ENCODE results near the gene USP6. TPM values are rescaled to one million over a fixed set of nuclear protein-coding genes. Genes with fewer than 3 reads are reported as not detected.
A peak's percentile ranks its signal among the peaks of the same experiment; 100 is the strongest.

USP6 gene
- total and polyA plus RNA-seq, 10 of the 15 experiments (the other 5 are each of a cell fraction or from before 2014, with no cell fraction given), result under 0.01 to 0.39 (median 0.10) TPM; not detected in 2

DNA sequence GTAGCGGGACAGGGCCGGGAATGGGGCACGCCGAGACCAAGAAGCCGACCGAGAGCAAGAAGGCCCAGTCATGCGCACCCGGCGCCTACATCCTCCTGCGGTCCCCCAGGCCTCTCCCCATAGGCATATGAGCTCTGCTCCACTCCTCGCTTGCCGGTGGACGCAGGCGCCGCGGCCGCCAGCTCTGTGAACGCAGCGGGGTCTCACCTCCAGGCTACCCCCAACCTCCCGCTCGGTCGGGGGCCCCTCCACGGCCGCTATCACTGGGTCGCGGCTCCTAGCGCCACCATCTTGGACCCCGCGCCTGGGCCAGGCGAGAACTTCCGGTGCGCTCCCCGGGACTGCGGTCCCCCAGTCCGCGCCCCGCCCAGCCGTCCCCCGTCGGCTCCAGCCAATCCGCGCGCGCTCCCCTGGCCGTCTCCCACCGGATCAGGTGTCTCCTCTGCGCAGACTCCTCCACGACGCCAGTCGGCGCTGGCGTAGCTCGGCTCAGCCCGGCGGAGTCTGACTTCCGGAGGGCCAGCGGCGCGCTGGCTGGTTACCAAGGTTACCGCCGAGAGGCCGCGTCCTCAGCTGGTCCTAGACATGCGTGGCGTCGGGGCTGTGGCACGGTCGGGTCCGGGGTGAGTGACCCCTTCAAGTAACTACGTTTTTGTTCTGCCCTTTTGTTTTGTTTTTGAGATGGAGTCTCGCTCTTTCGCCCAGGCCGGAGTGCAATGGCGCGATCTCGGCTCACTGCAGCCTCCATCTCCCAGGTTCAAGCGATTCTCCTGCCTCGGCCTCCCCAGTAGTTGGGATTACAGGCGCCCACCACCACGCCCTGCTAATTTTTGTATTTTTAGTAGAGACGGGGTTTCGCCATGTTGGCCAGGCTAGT, 75.9 kb downstream of the USP6 start, which contains the start of gene ZNF594 (continued):
- TF ChIP-seq, protein P1, sequence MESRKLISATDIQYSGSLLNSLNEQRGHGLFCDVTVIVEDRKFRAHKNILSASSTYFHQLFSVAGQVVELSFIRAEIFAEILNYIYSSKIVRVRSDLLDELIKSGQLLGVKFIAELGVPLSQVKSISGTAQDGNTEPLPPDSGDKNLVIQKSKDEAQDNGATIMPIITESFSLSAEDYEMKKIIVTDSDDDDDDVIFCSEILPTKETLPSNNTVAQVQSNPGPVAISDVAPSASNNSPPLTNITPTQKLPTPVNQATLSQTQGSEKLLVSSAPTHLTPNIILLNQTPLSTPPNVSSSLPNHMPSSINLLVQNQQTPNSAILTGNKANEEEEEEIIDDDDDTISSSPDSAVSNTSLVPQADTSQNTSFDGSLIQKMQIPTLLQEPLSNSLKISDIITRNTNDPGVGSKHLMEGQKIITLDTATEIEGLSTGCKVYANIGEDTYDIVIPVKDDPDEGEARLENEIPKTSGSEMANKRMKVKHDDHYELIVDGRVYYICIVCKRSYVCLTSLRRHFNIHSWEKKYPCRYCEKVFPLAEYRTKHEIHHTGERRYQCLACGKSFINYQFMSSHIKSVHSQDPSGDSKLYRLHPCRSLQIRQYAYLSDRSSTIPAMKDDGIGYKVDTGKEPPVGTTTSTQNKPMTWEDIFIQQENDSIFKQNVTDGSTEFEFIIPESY (IDR thresholded peaks at IDR 0.05), result peak; percentile 72; the same call in 1 of the 2 replicates
- TF ChIP-seq, protein P2, sequence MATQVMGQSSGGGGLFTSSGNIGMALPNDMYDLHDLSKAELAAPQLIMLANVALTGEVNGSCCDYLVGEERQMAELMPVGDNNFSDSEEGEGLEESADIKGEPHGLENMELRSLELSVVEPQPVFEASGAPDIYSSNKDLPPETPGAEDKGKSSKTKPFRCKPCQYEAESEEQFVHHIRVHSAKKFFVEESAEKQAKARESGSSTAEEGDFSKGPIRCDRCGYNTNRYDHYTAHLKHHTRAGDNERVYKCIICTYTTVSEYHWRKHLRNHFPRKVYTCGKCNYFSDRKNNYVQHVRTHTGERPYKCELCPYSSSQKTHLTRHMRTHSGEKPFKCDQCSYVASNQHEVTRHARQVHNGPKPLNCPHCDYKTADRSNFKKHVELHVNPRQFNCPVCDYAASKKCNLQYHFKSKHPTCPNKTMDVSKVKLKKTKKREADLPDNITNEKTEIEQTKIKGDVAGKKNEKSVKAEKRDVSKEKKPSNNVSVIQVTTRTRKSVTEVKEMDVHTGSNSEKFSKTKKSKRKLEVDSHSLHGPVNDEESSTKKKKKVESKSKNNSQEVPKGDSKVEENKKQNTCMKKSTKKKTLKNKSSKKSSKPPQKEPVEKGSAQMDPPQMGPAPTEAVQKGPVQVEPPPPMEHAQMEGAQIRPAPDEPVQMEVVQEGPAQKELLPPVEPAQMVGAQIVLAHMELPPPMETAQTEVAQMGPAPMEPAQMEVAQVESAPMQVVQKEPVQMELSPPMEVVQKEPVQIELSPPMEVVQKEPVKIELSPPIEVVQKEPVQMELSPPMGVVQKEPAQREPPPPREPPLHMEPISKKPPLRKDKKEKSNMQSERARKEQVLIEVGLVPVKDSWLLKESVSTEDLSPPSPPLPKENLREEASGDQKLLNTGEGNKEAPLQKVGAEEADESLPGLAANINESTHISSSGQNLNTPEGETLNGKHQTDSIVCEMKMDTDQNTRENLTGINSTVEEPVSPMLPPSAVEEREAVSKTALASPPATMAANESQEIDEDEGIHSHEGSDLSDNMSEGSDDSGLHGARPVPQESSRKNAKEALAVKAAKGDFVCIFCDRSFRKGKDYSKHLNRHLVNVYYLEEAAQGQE (IDR thresholded peaks at IDR 0.05; ENCODE audit: low read depth, low read length), result no peak
- TF ChIP-seq POU2F2 (IDR thresholded peaks at IDR 0.05; ENCODE audit: borderline replicate concordance, low read depth, low read length) (no peak; the same call in 2 of the 3 replicates), EP300 (IDR thresholded peaks at IDR 0.05; ENCODE audit: borderline replicate concordance in 1 of 2, control insufficient read depth in 1 of 2, low read depth in 2 of 2, low read length in 2 of 2) (0 out of 4 replicates have a peak, but pooled peaks of 1 of the 2 experiments have one; percentile 14), YY1 (IDR thresholded peaks at IDR 0.05; ENCODE audit: low read depth, low read length) (peak; percentile 95), IKZF2 (IDR thresholded peaks at IDR 0.05) (peak in 1 of 2 experiments; percentile 32; a peak in 1 of 4 replicates)
- TF ChIP-seq, protein P3, sequence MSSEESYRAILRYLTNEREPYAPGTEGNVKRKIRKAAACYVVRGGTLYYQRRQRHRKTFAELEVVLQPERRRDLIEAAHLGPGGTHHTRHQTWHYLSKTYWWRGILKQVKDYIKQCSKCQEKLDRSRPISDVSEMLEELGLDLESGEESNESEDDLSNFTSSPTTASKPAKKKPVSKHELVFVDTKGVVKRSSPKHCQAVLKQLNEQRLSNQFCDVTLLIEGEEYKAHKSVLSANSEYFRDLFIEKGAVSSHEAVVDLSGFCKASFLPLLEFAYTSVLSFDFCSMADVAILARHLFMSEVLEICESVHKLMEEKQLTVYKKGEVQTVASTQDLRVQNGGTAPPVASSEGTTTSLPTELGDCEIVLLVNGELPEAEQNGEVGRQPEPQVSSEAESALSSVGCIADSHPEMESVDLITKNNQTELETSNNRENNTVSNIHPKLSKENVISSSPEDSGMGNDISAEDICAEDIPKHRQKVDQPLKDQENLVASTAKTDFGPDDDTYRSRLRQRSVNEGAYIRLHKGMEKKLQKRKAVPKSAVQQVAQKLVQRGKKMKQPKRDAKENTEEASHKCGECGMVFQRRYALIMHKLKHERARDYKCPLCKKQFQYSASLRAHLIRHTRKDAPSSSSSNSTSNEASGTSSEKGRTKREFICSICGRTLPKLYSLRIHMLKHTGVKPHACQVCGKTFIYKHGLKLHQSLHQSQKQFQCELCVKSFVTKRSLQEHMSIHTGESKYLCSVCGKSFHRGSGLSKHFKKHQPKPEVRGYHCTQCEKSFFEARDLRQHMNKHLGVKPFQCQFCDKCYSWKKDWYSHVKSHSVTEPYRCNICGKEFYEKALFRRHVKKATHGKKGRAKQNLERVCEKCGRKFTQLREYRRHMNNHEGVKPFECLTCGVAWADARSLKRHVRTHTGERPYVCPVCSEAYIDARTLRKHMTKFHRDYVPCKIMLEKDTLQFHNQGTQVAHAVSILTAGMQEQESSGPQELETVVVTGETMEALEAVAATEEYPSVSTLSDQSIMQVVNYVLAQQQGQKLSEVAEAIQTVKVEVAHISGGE (CRISPR knock-in tag; IDR thresholded peaks at IDR 0.05), result peak; percentile 40; the same call in 1 of the 2 replicates
- TF ChIP-seq, protein P4, sequence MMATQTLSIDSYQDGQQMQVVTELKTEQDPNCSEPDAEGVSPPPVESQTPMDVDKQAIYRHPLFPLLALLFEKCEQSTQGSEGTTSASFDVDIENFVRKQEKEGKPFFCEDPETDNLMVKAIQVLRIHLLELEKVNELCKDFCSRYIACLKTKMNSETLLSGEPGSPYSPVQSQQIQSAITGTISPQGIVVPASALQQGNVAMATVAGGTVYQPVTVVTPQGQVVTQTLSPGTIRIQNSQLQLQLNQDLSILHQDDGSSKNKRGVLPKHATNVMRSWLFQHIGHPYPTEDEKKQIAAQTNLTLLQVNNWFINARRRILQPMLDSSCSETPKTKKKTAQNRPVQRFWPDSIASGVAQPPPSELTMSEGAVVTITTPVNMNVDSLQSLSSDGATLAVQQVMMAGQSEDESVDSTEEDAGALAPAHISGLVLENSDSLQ (IDR thresholded peaks at IDR 0.05), result peak; percentile 39; the same call in 1 of the 2 replicates
- TF ChIP-seq, protein P5, sequence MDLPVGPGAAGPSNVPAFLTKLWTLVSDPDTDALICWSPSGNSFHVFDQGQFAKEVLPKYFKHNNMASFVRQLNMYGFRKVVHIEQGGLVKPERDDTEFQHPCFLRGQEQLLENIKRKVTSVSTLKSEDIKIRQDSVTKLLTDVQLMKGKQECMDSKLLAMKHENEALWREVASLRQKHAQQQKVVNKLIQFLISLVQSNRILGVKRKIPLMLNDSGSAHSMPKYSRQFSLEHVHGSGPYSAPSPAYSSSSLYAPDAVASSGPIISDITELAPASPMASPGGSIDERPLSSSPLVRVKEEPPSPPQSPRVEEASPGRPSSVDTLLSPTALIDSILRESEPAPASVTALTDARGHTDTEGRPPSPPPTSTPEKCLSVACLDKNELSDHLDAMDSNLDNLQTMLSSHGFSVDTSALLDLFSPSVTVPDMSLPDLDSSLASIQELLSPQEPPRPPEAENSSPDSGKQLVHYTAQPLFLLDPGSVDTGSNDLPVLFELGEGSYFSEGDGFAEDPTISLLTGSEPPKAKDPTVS (IDR thresholded peaks at IDR 0.05; ENCODE audit: low read depth, low read length), result no peak
- TF ChIP-seq, protein P6, sequence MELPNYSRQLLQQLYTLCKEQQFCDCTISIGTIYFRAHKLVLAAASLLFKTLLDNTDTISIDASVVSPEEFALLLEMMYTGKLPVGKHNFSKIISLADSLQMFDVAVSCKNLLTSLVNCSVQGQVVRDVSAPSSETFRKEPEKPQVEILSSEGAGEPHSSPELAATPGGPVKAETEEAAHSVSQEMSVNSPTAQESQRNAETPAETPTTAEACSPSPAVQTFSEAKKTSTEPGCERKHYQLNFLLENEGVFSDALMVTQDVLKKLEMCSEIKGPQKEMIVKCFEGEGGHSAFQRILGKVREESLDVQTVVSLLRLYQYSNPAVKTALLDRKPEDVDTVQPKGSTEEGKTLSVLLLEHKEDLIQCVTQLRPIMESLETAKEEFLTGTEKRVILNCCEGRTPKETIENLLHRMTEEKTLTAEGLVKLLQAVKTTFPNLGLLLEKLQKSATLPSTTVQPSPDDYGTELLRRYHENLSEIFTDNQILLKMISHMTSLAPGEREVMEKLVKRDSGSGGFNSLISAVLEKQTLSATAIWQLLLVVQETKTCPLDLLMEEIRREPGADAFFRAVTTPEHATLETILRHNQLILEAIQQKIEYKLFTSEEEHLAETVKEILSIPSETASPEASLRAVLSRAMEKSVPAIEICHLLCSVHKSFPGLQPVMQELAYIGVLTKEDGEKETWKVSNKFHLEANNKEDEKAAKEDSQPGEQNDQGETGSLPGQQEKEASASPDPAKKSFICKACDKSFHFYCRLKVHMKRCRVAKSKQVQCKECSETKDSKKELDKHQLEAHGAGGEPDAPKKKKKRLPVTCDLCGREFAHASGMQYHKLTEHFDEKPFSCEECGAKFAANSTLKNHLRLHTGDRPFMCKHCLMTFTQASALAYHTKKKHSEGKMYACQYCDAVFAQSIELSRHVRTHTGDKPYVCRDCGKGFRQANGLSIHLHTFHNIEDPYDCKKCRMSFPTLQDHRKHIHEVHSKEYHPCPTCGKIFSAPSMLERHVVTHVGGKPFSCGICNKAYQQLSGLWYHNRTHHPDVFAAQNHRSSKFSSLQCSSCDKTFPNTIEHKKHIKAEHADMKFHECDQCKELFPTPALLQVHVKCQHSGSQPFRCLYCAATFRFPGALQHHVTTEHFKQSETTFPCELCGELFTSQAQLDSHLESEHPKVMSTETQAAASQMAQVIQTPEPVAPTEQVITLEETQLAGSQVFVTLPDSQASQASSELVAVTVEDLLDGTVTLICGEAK (IDR thresholded peaks at IDR 0.05; ENCODE audit: borderline replicate concordance), result peak; percentile 86

Measured in GM12878 (cell line).